Measurements from ENCODE around the gene TBC1D9B.

Gene TBC1D9B

GRCh38 chr5:179865491-179866240 is 42.0 kb downstream of the TBC1D9B start:
- H3K27me3 Mint-ChIP-seq (ENCODE audit: low read depth): no peaks in the 10 kb centered on the region
- no peak for DNase-seq (ENCODE audit: low spot score)
- peaks cover 40% of the 10 kb centered on the region for H3K36me3 Mint-ChIP-seq (ENCODE audit: low read depth)
- no peaks in the 10 kb centered on the region for H3K4me1 Mint-ChIP-seq (ENCODE audit: low read depth)
- no peak overlapping the region for H3K4me3 Mint-ChIP-seq
- no peak overlapping the region for H3K27ac Mint-ChIP-seq
- H3K9me3 Mint-ChIP-seq: no peaks in the 10 kb centered on the region

- no peak for DNase-seq (ENCODE audit: low spot score)
- peaks cover 2% of the 10 kb centered on the region for H3K4me1 Mint-ChIP-seq (ENCODE audit: low read depth)
- H3K9me3 Mint-ChIP-seq: no peaks in the 10 kb centered on the region
- no peaks in the 10 kb centered on the region for H3K27me3 Mint-ChIP-seq (ENCODE audit: low read depth)
- no peak overlapping the region for H3K27ac Mint-ChIP-seq
- no peak overlapping the region for H3K4me3 Mint-ChIP-seq
- peaks cover 38% of the 10 kb centered on the region for H3K36me3 Mint-ChIP-seq (ENCODE audit: low read depth)
Measured at GRCh38 chr5:179864686-179865085, 43.0 kb downstream of the TBC1D9B start.

- Mint-ChIP-seq H3K27me3 (ENCODE audit: low read depth) (no peaks in the 10 kb centered on the region), H3K9me3 (no peaks in the 10 kb centered on the region), H3K4me3 (no peak overlapping the region), H3K36me3 (ENCODE audit: low read depth) (peaks cover 33% of the 10 kb centered on the region), H3K4me1 (ENCODE audit: low read depth) (peaks cover 3% of the 10 kb centered on the region), H3K27ac (no peak overlapping the region)
- DNase-seq (ENCODE audit: low spot score): no peak
Measured at GRCh38 chr5:179863449-179864085, 44.1 kb downstream of the TBC1D9B start.

- Mint-ChIP-seq H3K4me3 (no peak overlapping the region), H3K36me3 (ENCODE audit: low read depth) (peaks cover 26% of the 10 kb centered on the region), H3K27ac (no peak overlapping the region), H3K9me3 (no peaks in the 10 kb centered on the region), H3K27me3 (ENCODE audit: low read depth) (no peaks in the 10 kb centered on the region), H3K4me1 (ENCODE audit: low read depth) (peaks cover 6% of the 10 kb centered on the region)
- no peak for DNase-seq (ENCODE audit: low spot score)
Measured at GRCh38 chr5:179862891-179863290, 44.8 kb downstream of the TBC1D9B start.

GRCh38 chr5:179862296-179862695 is 45.4 kb downstream of the TBC1D9B start:
- Mint-ChIP-seq H3K27ac (no peak overlapping the region), H3K9me3 (no peaks in the 10 kb centered on the region), H3K4me3 (no peak overlapping the region)

GRCh38 chr5:179860301-179860700 is 47.4 kb downstream of the TBC1D9B start:
- Mint-ChIP-seq H3K4me1 (ENCODE audit: low read depth) (peaks cover 7% of the 10 kb centered on the region), H3K27me3 (ENCODE audit: low read depth) (no peaks in the 10 kb centered on the region), H3K27ac (no peak overlapping the region), H3K9me3 (no peaks in the 10 kb centered on the region), H3K36me3 (ENCODE audit: low read depth) (peaks cover 20% of the 10 kb centered on the region), H3K4me3 (peak overlapping the region; percentile 66)
- no peak for DNase-seq (ENCODE audit: low spot score)

More at GRCh38 chr5:179862296-179862695, 45.4 kb downstream of the TBC1D9B start:
- Mint-ChIP-seq H3K36me3 (ENCODE audit: low read depth) (peaks cover 25% of the 10 kb centered on the region), H3K27me3 (ENCODE audit: low read depth) (no peaks in the 10 kb centered on the region), H3K4me1 (ENCODE audit: low read depth) (peaks cover 7% of the 10 kb centered on the region)
- DNase-seq (ENCODE audit: low spot score): no peak

GRCh38 chr5:179858586-179859427 is 48.9 kb downstream of the TBC1D9B start, which contains the start of gene MRNIP:
TSS of gene MRNIP (minus strand) at chr5:179858817. CDS start at chr5:179858796, 21 bp downstream.
- no peaks in the 10 kb centered on the region for H3K27me3 Mint-ChIP-seq (ENCODE audit: low read depth)
- DNase-seq (ENCODE audit: low spot score): peak; percentile 93
- peak within 1 kb of the TSS; percentile 97 for H3K4me3 Mint-ChIP-seq
- no peaks in the 10 kb centered on the region for H3K9me3 Mint-ChIP-seq
- H3K36me3 Mint-ChIP-seq (ENCODE audit: low read depth): peaks cover 13% of the 10 kb centered on the region
- peak within 1 kb of the TSS; percentile 86 for H3K27ac Mint-ChIP-seq
- peaks cover 7% of the 10 kb centered on the region for H3K4me1 Mint-ChIP-seq (ENCODE audit: low read depth)

GRCh38 chr5:179858241-179858585 is 49.5 kb downstream of the TBC1D9B start:
- DNase-seq (ENCODE audit: low spot score): no peak
- Mint-ChIP-seq H3K27ac (peak overlapping the region; percentile 86), H3K4me3 (peak overlapping the region; percentile 97), H3K27me3 (ENCODE audit: low read depth) (no peaks in the 10 kb centered on the region), H3K36me3 (ENCODE audit: low read depth) (peaks cover 8% of the 10 kb centered on the region), H3K9me3 (no peaks in the 10 kb centered on the region), H3K4me1 (ENCODE audit: low read depth) (peaks cover 7% of the 10 kb centered on the region)

GRCh38 chr5:179854356-179854755 is 53.3 kb downstream of the TBC1D9B start:
- no peak for DNase-seq (ENCODE audit: low spot score)
- peaks cover 7% of the 10 kb centered on the region for H3K36me3 Mint-ChIP-seq (ENCODE audit: low read depth)
- H3K4me1 Mint-ChIP-seq (ENCODE audit: low read depth): peaks cover 5% of the 10 kb centered on the region
- no peak overlapping the region for H3K4me3 Mint-ChIP-seq
- no peaks in the 10 kb centered on the region for H3K9me3 Mint-ChIP-seq
- H3K27me3 Mint-ChIP-seq (ENCODE audit: low read depth): no peaks in the 10 kb centered on the region
- no peak overlapping the region for H3K27ac Mint-ChIP-seq

GRCh38 chr5:179852993-179853547 is 54.6 kb downstream of the TBC1D9B start:
- Mint-ChIP-seq H3K4me1 (ENCODE audit: low read depth) (peaks cover 3% of the 10 kb centered on the region), H3K9me3 (no peaks in the 10 kb centered on the region), H3K27me3 (ENCODE audit: low read depth) (no peaks in the 10 kb centered on the region), H3K27ac (no peak overlapping the region), H3K36me3 (ENCODE audit: low read depth) (peaks cover 7% of the 10 kb centered on the region), H3K4me3 (no peak overlapping the region)
- no peak for DNase-seq (ENCODE audit: low spot score)

- H3K4me1 Mint-ChIP-seq (ENCODE audit: low read depth): peaks cover 9% of the 10 kb centered on the region
Measured at GRCh38 chr5:179841621-179842020, 66.1 kb downstream of the TBC1D9B start.

GRCh38 chr5:179840766-179841165 is 66.9 kb downstream of the TBC1D9B start:
- Mint-ChIP-seq H3K27me3 (ENCODE audit: low read depth) (no peaks in the 10 kb centered on the region), H3K9me3 (peaks cover 5% of the 10 kb centered on the region), H3K4me1 (ENCODE audit: low read depth) (peaks cover 16% of the 10 kb centered on the region), H3K27ac (no peak overlapping the region), H3K36me3 (ENCODE audit: low read depth) (peaks cover 32% of the 10 kb centered on the region), H3K4me3 (no peak overlapping the region)
- no peak for DNase-seq (ENCODE audit: low spot score)

More at GRCh38 chr5:179841621-179842020, 66.1 kb downstream of the TBC1D9B start:
- H3K9me3 Mint-ChIP-seq: peaks cover 5% of the 10 kb centered on the region
- no peak overlapping the region for H3K27ac Mint-ChIP-seq
- H3K27me3 Mint-ChIP-seq (ENCODE audit: low read depth): no peaks in the 10 kb centered on the region
- H3K4me3 Mint-ChIP-seq: no peak overlapping the region
- H3K36me3 Mint-ChIP-seq (ENCODE audit: low read depth): peaks cover 30% of the 10 kb centered on the region
- no peak for DNase-seq (ENCODE audit: low spot score)

GRCh38 chr5:179840321-179840720 is 67.4 kb downstream of the TBC1D9B start:
- Mint-ChIP-seq H3K4me1 (ENCODE audit: low read depth) (peaks cover 16% of the 10 kb centered on the region), H3K27me3 (ENCODE audit: low read depth) (no peaks in the 10 kb centered on the region), H3K36me3 (ENCODE audit: low read depth) (peaks cover 36% of the 10 kb centered on the region), H3K27ac (no peak overlapping the region), H3K4me3 (no peak overlapping the region), H3K9me3 (peaks cover 5% of the 10 kb centered on the region)
- no peak for DNase-seq (ENCODE audit: low spot score)

All from T-helper 2 cell treated with Interferon-gamma antibody and Interleukin-4, amounts not matched to agents 5 μg/mL and 100 μg/mL, for 36 hours (primary cell).